BLaER1 treated with 17β-estradiol and CSF1 and Interleukin-3, amounts not matched to agents 10 nM and 100 nM (cell line): ENCODE data around the gene SPRR2D.
"Not testable (repeated sequence)": the region's sequence is repeated elsewhere in the genome, so short reads cannot be mapped to it uniquely, and the experiment has no call there.

Experiments used
- H3K27ac ChIP-seq, 11 experiments: shearing (Covaris generic); formaldehyde crosslinking; 2 replicates each; pipeline ENCODE4 v1.8.1; 2022
- H3K27me3 ChIP-seq, 11 experiments: shearing (Covaris generic); formaldehyde crosslinking; 2 replicates each; pipeline ENCODE4 v1.8.1; 2022
- H3K36me3 ChIP-seq, 11 experiments: shearing (Covaris generic); formaldehyde crosslinking; 2 replicates each; pipeline ENCODE4 v1.8.1; 2022
- H3K4me1 ChIP-seq, 10 experiments: shearing (Covaris generic); formaldehyde crosslinking; 2 replicates each; pipeline ENCODE4 v1.8.1; 2022
- H3K4me2 ChIP-seq, 11 experiments: shearing (Covaris generic); formaldehyde crosslinking; 2 replicates each; pipeline ENCODE4 v1.8.1; 2022
- H3K4me3 ChIP-seq, 10 experiments: shearing (Covaris generic); formaldehyde crosslinking; 2 replicates each; pipeline ENCODE4 v1.8.1; 2022
- H3K9ac ChIP-seq, 11 experiments: shearing (Covaris generic); formaldehyde crosslinking; 2 replicates each; pipeline ENCODE4 v1.8.1; 2022
- H3K9me3 ChIP-seq, 11 experiments: shearing (Covaris generic); formaldehyde crosslinking; replicated peaks in 1 of 11; 2 replicates each; pipeline ENCODE4 v1.8.1; 2022
- H4K20me1 ChIP-seq, 11 experiments: shearing (Covaris generic); formaldehyde crosslinking; 2 replicates each; pipeline ENCODE4 v1.8.1; 2022
- Cebpa-rat ChIP-seq, 11 experiments: shearing (Covaris generic); IDR thresholded peaks; 2 replicates each; pipeline ENCODE4 v1.8.1; 2022

SPRR2D gene

GRCh38 chr1:153057375-153057774 is 16.5 kb upstream of the SPRR2D start, which contains the start of gene SPRR2A:
Gene SPRR2A (minus strand): TSS chr1:153057512. CDS start chr1:153056735, 777 bp downstream.
- H3K4me3 ChIP-seq: no peak within 1 kb of the TSS
- H3K9ac ChIP-seq: peak within 1 kb of the TSS in 1 of 11 experiments; percentile 3; a peak in 1 of 22 replicates
- no peak for TF ChIP-seq Cebpa-rat (IDR thresholded peaks at IDR 0.05)
- peaks cover 0 to 28% (median 0%) of the 10 kb centered on the region in 11 experiments; a peak in 2 of 22 replicates for H3K27me3 ChIP-seq
- H3K27ac ChIP-seq: peak within 1 kb of the TSS in 1 of 11 experiments; percentile 46; a peak in 3 of 22 replicates
- H3K9me3 ChIP-seq: peaks cover 0 to 14% (median 7%) of the 10 kb centered on the region in 11 experiments; a peak in 8 of 22 replicates
- no peaks in the 10 kb centered on the region for H4K20me1 ChIP-seq
- peak within 1 kb of the TSS; percentile 34 to 74 (median 61); a peak in 21 of 22 replicates for H3K4me2 ChIP-seq
- H3K4me1 ChIP-seq: peaks cover 16 to 39% (median 20%) of the 10 kb centered on the region in 10 experiments
- no peaks in the 10 kb centered on the region for H3K36me3 ChIP-seq

- not testable (repeated sequence) for H3K27ac ChIP-seq, H3K4me3 ChIP-seq, H4K20me1 ChIP-seq, H3K36me3 ChIP-seq, H3K4me2 ChIP-seq, H3K9ac ChIP-seq
- Histone ChIP-seq H3K4me1 (peaks cover 16 to 39% (median 20%) of the 10 kb centered on the region in 10 experiments), H3K27me3 (peaks cover 0 to 37% (median 0%) of the 10 kb centered on the region in 11 experiments; a peak in 2 of 22 replicates), H3K9me3 (peaks cover 0 to 22% (median 7%) of the 10 kb centered on the region in 11 experiments; a peak in 9 of 22 replicates)
Measured at GRCh38 chr1:153056111-153056510, 15.2 kb upstream of the SPRR2D start.

DNA sequence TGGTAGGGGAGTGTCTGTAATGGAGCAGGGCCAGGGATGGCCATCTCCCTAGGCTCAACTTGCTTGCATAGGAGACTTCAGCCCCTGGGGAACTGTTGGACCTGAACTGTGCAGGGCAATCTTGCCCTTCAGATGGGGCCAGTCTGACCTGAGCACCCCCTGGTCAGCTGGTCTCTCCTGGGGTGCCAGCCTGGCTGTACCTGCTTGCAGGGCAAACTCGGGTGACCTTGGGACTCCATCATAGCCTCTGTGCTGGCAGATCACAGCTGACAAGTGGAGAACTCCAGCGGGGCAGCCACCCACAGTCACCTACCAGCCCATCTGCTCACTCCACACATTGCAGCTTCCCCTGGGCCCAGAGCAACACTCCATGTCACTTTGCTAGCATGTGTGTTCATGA is 8.3 kb upstream of the SPRR2D start:
- no peak overlapping the region for H3K4me2 ChIP-seq
- peaks cover 0 to 28% (median 16%) of the 10 kb centered on the region in 10 experiments; a peak in 16 of 20 replicates for H3K4me1 ChIP-seq
- no peak overlapping the region for H3K4me3 ChIP-seq
- H4K20me1 ChIP-seq: no peaks in the 10 kb centered on the region
- peaks cover 11 to 43% (median 18%) of the 10 kb centered on the region in 11 experiments; a peak in 21 of 22 replicates for H3K9me3 ChIP-seq
- H3K27ac ChIP-seq: no peak overlapping the region; a peak in 1 of 22 replicates
- H3K9ac ChIP-seq: no peak overlapping the region
- H3K36me3 ChIP-seq: no peaks in the 10 kb centered on the region
- TF ChIP-seq Cebpa-rat (IDR thresholded peaks at IDR 0.05): no peak
- H3K27me3 ChIP-seq: peaks cover 0 to 25% (median 0%) of the 10 kb centered on the region in 11 experiments; a peak in 3 of 22 replicates

GRCh38 chr1:153035211-153035610 is 5.7 kb downstream of the SPRR2D start:
- Histone ChIP-seq H3K27ac (no peak overlapping the region), H3K4me1 (peaks cover 13 to 24% (median 20%) of the 10 kb centered on the region in 10 experiments), H3K27me3 (peaks cover 0 to 82% (median 9%) of the 10 kb centered on the region in 11 experiments; a peak in 10 of 22 replicates), H4K20me1 (peaks cover 0 to 12% (median 0%) of the 10 kb centered on the region in 11 experiments; a peak in 6 of 22 replicates), H3K9ac (no peak overlapping the region), H3K4me3 (no peak overlapping the region), H3K4me2 (no peak overlapping the region), H3K36me3 (no peaks in the 10 kb centered on the region), H3K9me3 (peaks cover 0 to 18% (median 0%) of the 10 kb centered on the region in 11 experiments; a peak in 3 of 22 replicates)
- no peak for TF ChIP-seq Cebpa-rat (IDR thresholded peaks at IDR 0.05)

DNA sequence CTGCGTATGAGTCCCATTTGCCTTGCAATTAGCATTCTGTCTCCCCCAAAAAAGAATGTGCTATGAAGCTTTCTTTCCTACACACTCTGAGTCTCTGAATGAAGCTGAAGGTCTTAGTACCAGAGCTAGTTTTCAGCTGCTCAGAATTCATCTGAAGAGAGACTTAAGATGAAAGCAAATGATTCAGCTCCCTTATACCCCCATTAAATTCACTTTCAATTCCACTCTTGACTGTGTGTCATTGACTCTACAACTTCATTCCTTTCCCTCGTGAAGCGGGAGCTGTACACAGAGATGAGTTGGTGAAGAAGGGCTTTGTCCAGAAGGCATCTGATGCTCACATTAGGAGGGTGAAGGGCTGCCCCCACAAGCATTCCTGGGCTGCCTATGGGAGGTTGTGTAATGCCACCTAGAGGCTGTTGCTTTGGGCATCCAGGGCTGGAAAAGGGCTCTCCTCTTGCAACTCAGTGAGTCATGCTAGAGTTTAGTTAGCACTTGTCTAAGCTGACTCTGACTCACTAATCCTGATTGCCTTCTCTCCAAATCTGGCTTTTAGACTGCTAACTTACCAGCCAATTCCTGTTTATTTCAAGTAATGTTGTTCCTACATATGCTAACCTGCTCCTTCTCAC is 8.1 kb downstream of the SPRR2D start:
- peaks cover 0 to 31% (median 5%) of the 10 kb centered on the region in 11 experiments; a peak in 6 of 22 replicates for H3K9me3 ChIP-seq
- H3K4me2 ChIP-seq: peak overlapping the region; percentile 43 to 76 (median 57); a peak in 21 of 22 replicates
- peaks cover 13 to 24% (median 20%) of the 10 kb centered on the region in 10 experiments for H3K4me1 ChIP-seq
- H3K4me3 ChIP-seq: no peak overlapping the region
- H3K9ac ChIP-seq: no peak overlapping the region
- no peak overlapping the region for H3K27ac ChIP-seq
- H3K36me3 ChIP-seq: no peaks in the 10 kb centered on the region
- peaks cover 0 to 94% (median 9%) of the 10 kb centered on the region in 11 experiments; a peak in 10 of 22 replicates for H3K27me3 ChIP-seq
- TF ChIP-seq Cebpa-rat (IDR thresholded peaks at IDR 0.05): 0 out of 22 replicates have a peak, but pooled peaks of 3 of the 11 experiments have one; percentile 11 to 13 (median 12)
- peaks cover 0 to 12% (median 0%) of the 10 kb centered on the region in 11 experiments; a peak in 6 of 22 replicates for H4K20me1 ChIP-seq

DNA sequence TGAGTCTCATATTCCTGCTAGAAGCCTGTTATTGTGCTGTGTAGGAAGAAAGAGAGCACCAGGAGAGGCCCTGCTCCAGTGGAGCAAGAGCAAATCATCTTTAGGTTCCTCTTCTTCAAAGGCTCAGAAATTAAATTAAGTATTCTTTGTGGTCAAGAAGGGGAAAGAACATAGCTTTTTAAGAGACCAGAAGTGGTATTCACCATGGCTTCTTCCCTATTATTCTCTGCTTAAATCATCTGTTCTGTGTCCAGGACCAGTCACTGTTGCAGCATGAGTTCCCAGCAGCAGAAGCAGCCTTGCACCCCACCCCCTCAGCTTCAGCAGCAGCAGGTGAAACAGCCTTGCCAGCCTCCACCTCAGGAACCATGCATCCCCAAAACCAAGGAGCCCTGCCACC is 8.8 kb downstream of the SPRR2D start:
- Histone ChIP-seq H3K36me3 (no peaks in the 10 kb centered on the region), H4K20me1 (peaks cover 0 to 12% (median 0%) of the 10 kb centered on the region in 11 experiments; a peak in 6 of 22 replicates), H3K4me1 (peaks cover 13 to 24% (median 20%) of the 10 kb centered on the region in 10 experiments), H3K27ac (no peak overlapping the region), H3K27me3 (peaks cover 0 to 94% (median 9%) of the 10 kb centered on the region in 11 experiments; a peak in 10 of 22 replicates), H3K4me2 (peak overlapping the region; percentile 43 to 76 (median 57); a peak in 21 of 22 replicates), H3K9ac (no peak overlapping the region), H3K9me3 (peaks cover 0 to 31% (median 5%) of the 10 kb centered on the region in 11 experiments; a peak in 6 of 22 replicates), H3K4me3 (no peak overlapping the region)
- no peak for TF ChIP-seq Cebpa-rat (IDR thresholded peaks at IDR 0.05)

DNA sequence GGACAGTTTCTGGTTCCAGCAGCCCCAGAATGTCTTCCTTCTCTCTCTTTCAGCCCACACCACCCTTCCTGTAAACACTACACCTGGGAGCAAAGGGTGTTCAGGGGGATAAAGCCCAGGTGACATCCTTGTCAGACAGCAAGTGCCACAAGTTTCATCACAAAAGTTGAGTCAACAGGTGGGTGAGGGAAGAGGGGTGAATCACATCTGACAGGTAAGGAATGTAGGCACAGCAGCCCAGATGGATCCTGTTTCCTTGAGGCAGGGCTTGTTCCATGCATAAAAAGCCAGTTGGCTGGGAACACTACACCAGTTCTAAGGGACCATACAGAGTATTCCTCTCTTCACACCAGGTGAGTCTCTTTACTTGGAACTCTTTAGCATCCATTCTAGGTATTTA is 10.0 kb downstream of the SPRR2D start, which contains the start of gene SPRR1B:
Gene SPRR1B, plus strand, starts transcription at position 309 of the 400 bp plus-strand sequence. CDS start 1,143 bp downstream, outside the sequence.
- Histone ChIP-seq H3K4me3 (no peak within 1 kb of the TSS), H4K20me1 (peaks cover 0 to 12% (median 0%) of the 10 kb centered on the region in 11 experiments; a peak in 6 of 22 replicates), H3K4me1 (peaks cover 13 to 24% (median 20%) of the 10 kb centered on the region in 10 experiments), H3K36me3 (no peaks in the 10 kb centered on the region), H3K9me3 (peaks cover 0 to 22% (median 5%) of the 10 kb centered on the region in 11 experiments; a peak in 5 of 22 replicates), H3K9ac (no peak within 1 kb of the TSS), H3K4me2 (peak within 1 kb of the TSS in 10 of 11 experiments; percentile 2 to 76 (median 57); a peak in 14 of 22 replicates), H3K27me3 (peaks cover 0 to 93% (median 9%) of the 10 kb centered on the region in 11 experiments; a peak in 10 of 22 replicates), H3K27ac (no peak within 1 kb of the TSS)
- no peak for TF ChIP-seq Cebpa-rat (IDR thresholded peaks at IDR 0.05)

- H4K20me1 ChIP-seq: peaks cover 0 to 12% (median 0%) of the 10 kb centered on the region in 11 experiments; a peak in 6 of 22 replicates
- no peak overlapping the region for H3K4me3 ChIP-seq
- H3K9me3 ChIP-seq: peaks cover 0 to 13% (median 0%) of the 10 kb centered on the region in 11 experiments; a peak in 3 of 22 replicates
- no peak for TF ChIP-seq Cebpa-rat (IDR thresholded peaks at IDR 0.05)
- H3K36me3 ChIP-seq: no peaks in the 10 kb centered on the region
- H3K27me3 ChIP-seq: peaks cover 0 to 93% (median 9%) of the 10 kb centered on the region in 11 experiments; a peak in 10 of 22 replicates
- H3K9ac ChIP-seq: no peak overlapping the region
- H3K4me2 ChIP-seq: no peak overlapping the region
- H3K4me1 ChIP-seq: peaks cover 19 to 28% (median 25%) of the 10 kb centered on the region in 10 experiments
- no peak overlapping the region for H3K27ac ChIP-seq
Measured at GRCh38 chr1:153028766-153029165, 12.2 kb downstream of the SPRR2D start.
